H1 (cell line): Measurements from ENCODE around the gene MEDAG. TPM values are rescaled to one million over a fixed set of nuclear protein-coding genes. Genes with fewer than 3 reads are reported as not detected.

ENCODE experiments used
- CHD7 ChIP-seq: fragments of 300-600 bp; sonication (generic); IDR thresholded peaks from 2 replicates; pipeline ENCODE4 v1.7.1; 2012; ENCODE audit warnings: low read length, moderate library complexity, mild to moderate bottlenecking, inconsistent platforms; ENCODE audit not compliant: insufficient replicate concordance
- POU5F1 ChIP-seq: IDR thresholded peaks from 2 replicates; pipeline ENCODE4 v1.6.1; 2011; ENCODE audit warnings: low read depth, mild to moderate bottlenecking, low read length, moderate library complexity
- polyA plus RNA-seq, 7 experiments: library from polyadenylated mRNA; depleted of rRNA in 3 of 7; stranded (reverse) in 5 of 7; unstranded in 2 of 7; fragments of >200 nt in 5 of 7; fragments of 200-250 nt in 2 of 7; gene quantifications; 1 replicate in 5 of 7; 2 replicates in 1 of 7; 4 replicates in 1 of 7; pipeline versions ENCODE4 v1.2.1 to v1.2.3, GENCODE V29; 2011 to 2013; ENCODE audit warnings: missing spikeins in 2 of 7, mixed read lengths in 2 of 7
- total RNA-seq: library from RNA; stranded (reverse); fragmentation: NEBNext Ultra II Directional; extraction: Animal tissue kit (Norgen Biotek cat#: 25700); gene quantifications from 2 replicates; pipeline ENCODE4 v1.2.1, GENCODE V29; 2021

The MEDAG gene
- total and polyA plus RNA-seq, 2 of the 8 experiments (the other 6 are each of a cell fraction or from before 2014, with no cell fraction given), result 2.1 to 3.1 TPM

DNA sequence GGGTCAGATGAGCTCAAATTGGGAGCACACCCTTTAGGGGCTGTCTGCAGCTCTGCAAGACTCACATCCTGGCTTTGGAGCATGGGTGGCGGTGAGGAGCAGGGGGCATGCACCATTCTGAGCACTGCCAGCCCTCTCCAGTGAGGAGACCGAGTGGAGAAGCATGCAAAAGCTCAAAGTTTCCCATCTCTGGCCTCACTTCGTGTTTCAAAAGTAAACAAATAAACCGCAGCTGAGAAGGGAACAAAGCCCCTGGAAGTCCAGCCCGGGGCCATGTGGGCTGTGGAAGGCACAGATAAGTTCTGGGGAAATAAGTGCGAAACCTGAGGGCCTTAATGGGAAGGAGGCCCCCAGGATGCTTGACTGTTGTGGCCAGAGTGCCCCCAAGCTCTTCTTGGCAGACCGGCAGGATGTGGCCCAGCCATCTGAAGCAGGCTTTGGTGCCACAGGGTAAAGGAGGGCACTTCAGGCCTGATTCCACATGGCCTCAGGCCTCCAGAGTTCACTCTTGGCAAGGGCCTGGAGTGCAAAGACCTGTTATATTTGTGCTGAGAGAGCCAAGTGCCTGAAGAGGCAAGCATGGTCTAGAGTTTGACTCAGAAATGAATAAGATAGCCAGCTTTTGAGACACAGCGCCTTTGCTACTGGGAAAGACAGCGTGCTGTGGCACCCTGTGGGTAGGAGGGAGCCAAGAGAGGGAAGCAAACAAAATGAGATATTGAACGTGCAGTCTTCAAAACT lies 1.2 kb downstream of the MEDAG start (continued):
- TF ChIP-seq CHD7, result no peak
- TF ChIP-seq POU5F1, result no peak
